ENCODE results near the gene EIF3M. TPM values are rescaled to one million over a fixed set of nuclear protein-coding genes. Genes with fewer than 3 reads are reported as not detected.
"Not testable (repeated sequence)": the region's sequence is repeated elsewhere in the genome, so short reads cannot be mapped to it uniquely, and the experiment has no call there.

The EIF3M gene
- total and polyA plus RNA-seq, 7 donors, result 135 to 435 (median 197) TPM

DNA sequence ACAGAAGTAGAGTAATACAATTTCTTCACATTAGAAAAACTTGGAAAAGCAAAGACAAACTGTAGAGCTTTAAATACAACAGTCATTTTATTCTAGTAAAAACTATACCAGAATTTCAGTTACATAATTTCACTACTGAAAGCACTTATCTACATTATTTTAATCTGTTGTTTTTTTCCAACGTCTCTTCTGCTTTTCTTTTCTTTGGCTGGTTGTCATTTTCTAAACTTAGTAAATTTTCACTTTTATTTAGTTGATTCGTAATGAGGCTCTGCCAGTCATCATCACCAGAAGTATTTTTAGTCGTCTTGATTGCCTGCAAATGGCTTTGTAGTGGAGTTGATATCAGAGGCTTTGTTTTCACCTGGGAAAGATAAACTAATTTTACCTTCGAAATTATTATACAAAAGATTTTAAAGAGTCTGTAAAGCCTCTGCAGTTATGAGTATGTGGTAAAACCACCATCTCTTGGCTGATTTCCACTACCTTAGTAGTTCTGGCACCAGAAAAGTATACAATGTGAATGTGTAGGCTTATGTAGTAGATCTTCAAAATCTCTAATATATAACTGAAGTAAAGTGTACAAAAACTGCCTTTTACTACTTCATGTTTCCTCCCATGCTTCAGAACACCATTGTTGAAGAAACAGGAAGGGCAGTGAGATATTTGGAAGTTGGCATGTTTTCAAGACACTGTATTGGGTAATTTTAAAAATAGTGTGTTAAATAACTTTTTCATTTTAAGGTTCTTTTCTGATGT lies 19.2 kb downstream of the EIF3M start:
- Histone ChIP-seq H3K9me3 (no peaks in the 10 kb centered on the region), H3K4me1 (no peaks in the 10 kb centered on the region), H3K4me3 (no peak overlapping the region), H3K36me3 (ENCODE audit: insufficient read depth in 1 of 2, low read depth in 1 of 2) (peaks cover 9 to 85% of the 10 kb centered on the region in 2 donors), H3K27me3 (ENCODE audit: insufficient read depth in 3 of 3, low read length in 2 of 3) (no peaks in the 10 kb centered on the region), H3K27ac (no peak overlapping the region)
- intact Hi-C loops (cut with DNase I), result no loop called here
- 66 to 73% (median 70%) methylated on average over 4 of the region's 4 CpGs for WGBS, 3 donors
- TF ChIP-seq, protein P1, sequence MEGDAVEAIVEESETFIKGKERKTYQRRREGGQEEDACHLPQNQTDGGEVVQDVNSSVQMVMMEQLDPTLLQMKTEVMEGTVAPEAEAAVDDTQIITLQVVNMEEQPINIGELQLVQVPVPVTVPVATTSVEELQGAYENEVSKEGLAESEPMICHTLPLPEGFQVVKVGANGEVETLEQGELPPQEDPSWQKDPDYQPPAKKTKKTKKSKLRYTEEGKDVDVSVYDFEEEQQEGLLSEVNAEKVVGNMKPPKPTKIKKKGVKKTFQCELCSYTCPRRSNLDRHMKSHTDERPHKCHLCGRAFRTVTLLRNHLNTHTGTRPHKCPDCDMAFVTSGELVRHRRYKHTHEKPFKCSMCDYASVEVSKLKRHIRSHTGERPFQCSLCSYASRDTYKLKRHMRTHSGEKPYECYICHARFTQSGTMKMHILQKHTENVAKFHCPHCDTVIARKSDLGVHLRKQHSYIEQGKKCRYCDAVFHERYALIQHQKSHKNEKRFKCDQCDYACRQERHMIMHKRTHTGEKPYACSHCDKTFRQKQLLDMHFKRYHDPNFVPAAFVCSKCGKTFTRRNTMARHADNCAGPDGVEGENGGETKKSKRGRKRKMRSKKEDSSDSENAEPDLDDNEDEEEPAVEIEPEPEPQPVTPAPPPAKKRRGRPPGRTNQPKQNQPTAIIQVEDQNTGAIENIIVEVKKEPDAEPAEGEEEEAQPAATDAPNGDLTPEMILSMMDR (IDR thresholded peaks at IDR 0.05), result no peak
- DNase-seq (no peak), ATAC-seq (no peak)

DNA sequence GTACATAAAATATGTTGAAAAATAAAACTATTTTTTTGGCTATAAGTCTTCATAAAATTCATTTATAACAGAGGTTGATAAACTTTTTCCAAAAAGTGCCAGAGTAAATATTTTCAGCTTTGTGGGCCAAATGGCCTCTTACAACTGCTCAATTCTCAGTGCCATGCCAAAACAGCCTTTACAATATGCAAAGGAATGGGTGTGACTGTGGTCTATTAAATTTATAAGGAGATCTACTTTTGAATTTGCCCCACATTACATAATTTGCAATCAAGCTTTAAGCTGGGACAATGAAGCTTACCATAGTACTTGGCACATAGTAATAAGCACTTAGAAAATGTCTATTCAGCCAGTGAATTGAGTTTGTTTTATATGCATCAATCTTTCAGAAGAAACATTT lies 22.6 kb downstream of the EIF3M start:
- TF ChIP-seq, protein P1 (IDR thresholded peaks at IDR 0.05), result no peak
- Histone ChIP-seq H3K9me3 (no peaks in the 10 kb centered on the region), H3K4me1 (no peaks in the 10 kb centered on the region), H3K27me3 (ENCODE audit: insufficient read depth in 3 of 3, low read length in 2 of 3) (no peaks in the 10 kb centered on the region), H3K27ac (no peak overlapping the region), H3K36me3 (ENCODE audit: insufficient read depth in 1 of 2, low read depth in 1 of 2) (peaks cover 3 to 53% of the 10 kb centered on the region in 2 donors), H3K4me3 (no peak overlapping the region)
- ATAC-seq, result no peak
- DNase-seq, result no peak
- intact Hi-C loops (cut with DNase I), result no loop called here

DNA sequence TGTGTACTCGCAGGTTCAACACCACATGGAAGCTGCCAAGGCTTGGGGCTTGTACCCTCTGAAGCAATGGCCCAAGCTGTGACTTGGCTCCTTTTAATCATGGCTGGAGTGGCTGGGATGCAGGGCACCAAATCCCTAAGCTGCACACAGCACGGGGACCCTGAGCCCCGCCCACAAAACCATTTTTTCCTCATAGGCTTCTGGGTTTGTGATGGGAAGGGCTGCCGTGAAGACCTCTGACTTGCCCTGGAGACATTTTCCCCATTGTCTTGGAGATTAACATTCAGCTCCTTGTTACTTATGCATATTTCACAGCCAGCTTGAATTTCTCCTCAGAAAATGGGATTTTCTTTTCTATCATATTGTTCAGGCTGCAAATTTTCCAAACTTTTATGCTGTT lies 25.2 kb downstream of the EIF3M start:
- ATAC-seq, result not testable (repeated sequence)
- WGBS, 3 donors, result 95 to 96% (median 95%) methylated on average over 4 of the region's 4 CpGs

DNA sequence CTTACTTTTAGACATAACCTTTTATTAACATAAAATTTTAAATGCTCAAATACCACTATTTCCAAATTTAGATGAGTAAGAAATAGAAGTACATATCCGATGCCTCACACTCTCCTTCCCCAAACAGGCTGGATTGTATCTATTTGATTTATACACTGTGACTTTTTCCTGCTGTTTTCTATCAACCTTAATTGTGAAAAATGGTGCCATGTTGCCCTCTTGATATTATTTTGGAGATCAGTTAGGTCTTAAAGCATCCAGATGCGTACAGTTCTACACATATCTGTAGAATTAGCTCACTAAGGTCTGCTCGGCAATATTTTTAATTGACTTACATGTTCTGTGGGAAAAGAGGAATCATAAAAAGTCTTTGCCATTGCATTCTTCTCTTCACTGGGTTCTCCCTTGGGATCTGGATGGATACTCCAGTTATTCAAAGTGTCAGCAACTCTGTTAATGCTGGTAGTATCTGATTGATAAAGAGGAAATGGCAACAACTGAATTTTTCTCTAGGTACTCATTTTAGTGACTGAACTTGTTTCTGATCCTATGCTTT lies 27.2 kb downstream of the EIF3M start:
- intact Hi-C loops (cut with DNase I), result no loop called here
- Histone ChIP-seq H3K4me3 (no peak overlapping the region), H3K9me3 (no peaks in the 10 kb centered on the region), H3K36me3 (ENCODE audit: insufficient read depth in 1 of 2, low read depth in 1 of 2) (peaks cover 0 to 6% of the 10 kb centered on the region in 2 donors), H3K27ac (no peak overlapping the region), H3K27me3 (ENCODE audit: insufficient read depth in 3 of 3, low read length in 2 of 3) (no peaks in the 10 kb centered on the region), H3K4me1 (no peaks in the 10 kb centered on the region)
- DNase-seq (no peak), ATAC-seq (no peak)
- 69 to 78% (median 76%) methylated on average over 3 of the region's 3 CpGs for WGBS, 3 donors
- TF ChIP-seq, protein P1 (IDR thresholded peaks at IDR 0.05), result no peak

More for the DNA sequence above, 25.2 kb downstream of the EIF3M start:
- H3K4me3 ChIP-seq; H3K9me3 ChIP-seq; H3K4me1 ChIP-seq; DNase-seq; H3K27ac ChIP-seq; intact Hi-C loops (cut with DNase I); H3K27me3 ChIP-seq (ENCODE audit: insufficient read depth in 3 of 3, low read length in 2 of 3): not testable (repeated sequence)
- H3K36me3 ChIP-seq (ENCODE audit: insufficient read depth in 1 of 2, low read depth in 1 of 2), result peaks cover 3 to 27% of the 10 kb centered on the region in 2 donors

DNA sequence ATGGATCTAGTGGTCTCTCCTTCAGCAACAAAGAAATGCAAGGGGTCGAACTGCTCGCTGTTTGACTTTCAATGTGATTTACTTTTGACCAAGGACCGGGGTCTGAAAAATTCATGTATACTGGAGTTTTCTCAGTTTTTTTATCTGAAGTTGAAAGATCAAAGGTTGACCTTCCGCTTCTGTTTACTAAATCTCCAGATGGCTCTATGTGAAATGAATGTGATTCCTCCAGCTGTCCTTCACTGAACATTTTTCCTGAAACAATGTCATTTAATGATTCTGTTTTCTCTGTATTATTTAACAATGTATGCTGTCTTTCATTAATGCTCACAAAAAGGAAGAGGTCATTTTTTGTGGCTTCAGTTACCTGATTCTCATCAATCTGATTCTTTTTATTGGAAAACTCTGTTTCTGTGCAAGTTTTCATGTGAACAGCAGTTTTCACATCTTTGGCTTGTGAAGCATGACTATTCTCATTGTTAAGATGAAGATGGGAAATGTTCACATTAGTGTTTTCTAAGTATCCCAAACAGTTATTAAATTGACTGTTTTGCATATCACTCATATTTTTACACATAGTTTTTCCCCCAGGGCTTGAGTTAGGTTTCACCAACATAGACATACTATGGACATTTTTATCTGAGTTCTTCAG lies 30.0 kb downstream of the EIF3M start:
- H3K4me3 ChIP-seq, result no peak overlapping the region
- no peaks in the 10 kb centered on the region for H3K4me1 ChIP-seq
- no peaks in the 10 kb centered on the region for H3K27me3 ChIP-seq (ENCODE audit: insufficient read depth in 3 of 3, low read length in 2 of 3)
- no peak for DNase-seq
- WGBS, 3 donors, result 48 to 53% (median 51%) methylated on average over 4 of the region's 4 CpGs
- no peaks in the 10 kb centered on the region for H3K9me3 ChIP-seq
- TF ChIP-seq, protein P1 (IDR thresholded peaks at IDR 0.05), result no peak
- ATAC-seq, result no peak
- intact Hi-C loops (cut with DNase I), result no loop called here
- H3K36me3 ChIP-seq (ENCODE audit: insufficient read depth in 1 of 2, low read depth in 1 of 2), result no peaks in the 10 kb centered on the region
- H3K27ac ChIP-seq, result no peak overlapping the region
